Sigmoid colon (tissue), 4 donors: Measurements from ENCODE around the gene BLMH.

Experiments used
- CTCF ChIP-seq, 4 experiments: fragments of 450-650 bp in 3 of 4; fragments of 200-600 bp in 1 of 4; IDR thresholded peaks; one replicate each; pipeline ENCODE4 v1.5.1; 2016 to 2019; ENCODE audit warnings: antibody characterized with exemption in 4 of 4, mild to moderate bottlenecking in 3 of 4, moderate library complexity in 2 of 4
- EP300 ChIP-seq, 4 donors: sonication (generic); formaldehyde crosslinking; IDR thresholded peaks; one replicate each; pipeline ENCODE4 v1.6.1; 2017; ENCODE audit warnings: antibody characterized with exemption in 4 of 4
- POLR2A ChIP-seq, 2 donors: fragments of 450-650 bp; IDR thresholded peaks; one replicate each; pipeline ENCODE4 v1.6.1; 2016; ENCODE audit warnings: antibody characterized with exemption in 2 of 2, mild to moderate bottlenecking in 2 of 2, moderate library complexity in 2 of 2
- POLR2AphosphoS5 ChIP-seq, 4 donors: sonication (generic); formaldehyde crosslinking; IDR thresholded peaks; one replicate each; pipeline ENCODE4 v1.6.1; 2017; ENCODE audit warnings: antibody characterized with exemption in 4 of 4

- TF ChIP-seq CTCF (IDR thresholded peaks at IDR 0.05) (no peak), EP300 (IDR thresholded peaks at IDR 0.05) (no peak), POLR2AphosphoS5 (IDR thresholded peaks at IDR 0.05) (no peak), POLR2A (IDR thresholded peaks at IDR 0.05) (no peak)
Measured at GRCh38 chr17:30324723-30325122, 33.0 kb upstream of the BLMH start.
